NCI-H82 (cell line): ENCODE results near the gene NTM.
A peak's percentile ranks its signal among the peaks of the same experiment; 100 is the strongest.

ENCODE experiments used
- DNase-seq: peaks from one replicate; lab custom pipeline; 2025; lab: John Stamatoyannopoulos, UW

The NTM gene

GRCh38 chr11:131601586-131601985 lies 231.2 kb downstream of the NTM start:
- no peak for DNase-seq

- no peak for DNase-seq
Observed at GRCh38 chr11:131602431-131602830, 232.0 kb downstream of the NTM start.

DNA sequence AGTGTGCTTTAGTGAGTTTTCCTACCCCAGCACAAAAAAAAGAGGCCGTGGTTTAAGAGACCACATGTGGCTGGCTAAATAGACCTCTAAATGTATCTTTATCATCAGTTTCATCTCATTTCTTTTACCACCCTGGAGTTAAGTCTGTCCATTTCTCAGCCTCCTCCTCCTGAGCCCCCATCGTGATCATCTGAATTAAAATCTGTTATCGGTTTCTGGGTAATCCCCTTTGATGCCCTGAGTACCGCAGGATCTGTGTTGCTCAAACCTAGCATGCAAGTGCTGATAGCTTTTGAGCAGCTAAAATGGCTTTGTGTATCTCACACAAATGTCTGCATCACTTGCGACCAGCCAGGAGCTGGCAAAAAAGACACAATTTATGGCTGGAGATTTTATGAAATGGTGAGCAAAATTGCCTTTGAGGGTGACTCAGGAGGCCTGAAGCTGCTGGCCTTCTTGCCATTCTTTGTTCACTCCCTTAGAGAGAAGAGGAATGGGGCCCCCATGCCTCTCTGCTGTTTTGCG lies 236.5 kb downstream of the NTM start:
- peak; percentile 53 for DNase-seq

- no peak for DNase-seq
Observed at GRCh38 chr11:131609337-131609736, 238.9 kb downstream of the NTM start.

DNA sequence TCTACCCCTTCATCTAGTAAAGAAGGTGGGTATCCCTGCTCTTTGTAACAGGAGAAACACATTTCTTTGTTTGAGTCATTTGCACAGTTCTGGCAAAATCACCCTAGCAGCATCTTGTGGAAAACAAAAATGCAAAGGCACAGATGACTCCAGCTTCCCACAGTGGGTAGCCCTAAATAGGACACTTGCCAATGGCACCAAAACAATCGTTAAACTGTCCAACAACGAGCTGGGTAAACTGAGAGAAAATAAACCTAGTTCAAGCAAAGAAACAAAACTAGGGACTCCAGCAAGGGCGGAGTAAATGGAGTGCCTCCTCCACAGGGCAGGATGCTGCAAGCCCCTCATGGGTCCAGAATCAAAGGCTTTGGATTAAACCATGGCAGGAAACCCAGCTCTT lies 239.5 kb downstream of the NTM start:
- no peak for DNase-seq

DNA sequence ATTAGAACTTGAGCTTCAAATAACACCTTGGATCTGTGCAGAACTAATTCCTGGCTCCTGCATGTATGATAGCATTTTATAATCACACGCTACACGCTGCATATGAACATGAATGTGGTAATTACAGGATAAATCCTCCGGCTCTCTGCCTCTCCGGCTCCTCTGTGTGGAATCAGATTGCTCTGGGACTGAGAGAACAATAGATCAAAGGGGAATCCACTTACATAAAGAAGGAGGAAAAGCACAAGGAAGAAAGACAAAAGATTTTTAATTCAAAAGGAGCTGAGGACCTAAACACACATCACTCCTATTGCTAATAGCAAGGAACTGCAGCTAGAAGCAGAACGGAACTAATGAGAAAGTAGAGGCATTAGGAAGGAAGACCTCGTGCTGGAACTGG lies 240.9 kb downstream of the NTM start:
- DNase-seq = no peak

- no peak for DNase-seq
Observed at GRCh38 chr11:131612533-131612932, 242.1 kb downstream of the NTM start.

DNA sequence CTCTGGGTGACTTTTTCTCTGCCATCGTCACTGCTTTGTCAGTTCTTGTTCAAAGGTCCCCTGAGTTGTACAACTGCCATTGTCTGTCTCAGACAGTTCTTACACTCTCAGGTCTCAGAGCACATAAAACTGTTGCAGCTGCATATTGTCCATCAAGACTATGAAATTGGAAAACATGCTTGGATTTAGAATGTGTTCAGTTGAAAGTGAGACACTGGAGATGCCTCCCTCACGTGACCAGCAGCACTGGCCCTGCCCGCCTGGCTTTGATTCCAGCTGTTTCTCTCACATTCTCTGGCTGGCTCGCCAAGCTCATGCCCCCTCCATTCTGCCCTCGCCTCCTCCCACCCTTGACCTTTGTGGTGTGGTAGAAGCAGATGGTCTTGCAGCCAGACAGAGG lies 244.2 kb downstream of the NTM start:
- DNase-seq = no peak

GRCh38 chr11:131615611-131616010 lies 245.2 kb downstream of the NTM start:
- no peak for DNase-seq

DNA sequence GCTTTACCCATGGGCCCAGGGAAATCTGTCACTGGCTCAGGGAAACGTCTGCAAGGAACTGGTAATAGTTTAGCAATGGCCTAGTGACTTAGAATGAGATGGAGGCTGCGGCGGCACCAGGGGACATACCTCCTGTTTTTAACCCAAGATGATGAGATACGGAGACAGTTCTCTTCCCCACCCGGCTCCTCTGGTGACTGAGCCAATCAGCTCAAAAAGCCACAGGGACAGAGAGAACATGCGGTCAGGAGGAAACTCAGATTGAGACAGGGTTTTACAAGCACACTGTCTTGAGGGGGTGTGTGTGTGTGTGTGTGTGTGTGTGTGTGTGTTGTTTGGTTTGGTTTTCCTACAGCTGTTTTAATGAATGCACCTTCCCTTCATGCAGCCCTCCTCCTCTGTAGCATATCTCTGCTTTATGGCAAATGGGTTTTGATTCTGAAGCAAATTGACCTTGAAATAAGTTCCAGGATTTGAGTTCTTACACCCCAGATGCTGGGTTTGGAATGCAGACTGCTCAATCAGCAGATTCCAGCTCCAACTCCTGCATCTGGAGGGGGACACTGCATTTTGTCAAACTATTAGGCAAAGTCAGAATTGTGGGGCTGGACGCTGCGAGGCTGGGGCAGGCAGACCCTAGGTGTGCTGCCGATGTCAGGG lies 246.2 kb downstream of the NTM start:
- no peak for DNase-seq

- DNase-seq = no peak
Observed at GRCh38 chr11:131618201-131618600, 247.8 kb downstream of the NTM start.

- DNase-seq = no peak
Observed at GRCh38 chr11:131622193-131622592, 251.8 kb downstream of the NTM start.

DNA sequence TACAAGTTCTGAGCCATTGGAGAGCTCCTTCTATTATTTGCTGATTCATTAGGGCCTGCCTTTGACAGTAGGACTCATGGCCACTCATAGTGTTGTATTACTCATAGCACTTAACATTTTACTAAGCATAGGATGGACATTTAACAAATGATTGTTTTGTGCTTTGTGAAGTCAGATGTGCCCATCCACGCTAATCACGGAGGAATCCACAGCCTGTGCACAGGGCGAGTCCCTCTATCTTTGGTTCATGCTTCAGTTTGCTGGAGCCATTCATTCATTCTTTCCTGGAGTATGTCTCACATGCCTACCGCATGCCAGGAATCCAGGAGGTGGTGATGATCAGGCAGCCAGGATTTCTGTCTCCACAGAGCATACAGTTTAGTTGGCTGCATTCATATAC lies 254.1 kb downstream of the NTM start:
- DNase-seq = no peak

- no peak for DNase-seq
Observed at GRCh38 chr11:131626788-131627187, 256.4 kb downstream of the NTM start.

GRCh38 chr11:131628739-131629138 lies 258.3 kb downstream of the NTM start:
- no peak for DNase-seq

GRCh38 chr11:131629925-131630540 lies 259.6 kb downstream of the NTM start:
- DNase-seq = peak; percentile 41

DNA sequence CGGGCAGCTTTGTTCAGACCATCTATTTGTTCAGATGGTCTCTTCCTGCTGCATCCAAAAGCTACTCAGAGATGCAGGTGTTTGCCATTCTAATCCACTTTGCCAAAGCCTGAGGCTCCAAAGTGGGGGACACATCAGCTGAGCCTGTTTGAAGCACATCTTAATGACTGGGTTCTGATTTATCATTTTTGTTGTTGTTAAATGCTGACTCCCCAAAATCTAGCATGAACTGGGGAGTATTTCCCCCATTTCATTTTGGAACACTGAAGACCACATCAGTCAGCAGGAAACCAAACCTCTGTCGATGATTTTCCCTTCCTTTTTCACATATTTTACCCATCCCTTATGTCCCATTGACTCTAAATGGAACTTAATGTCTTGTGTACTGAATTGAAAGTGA lies 262.6 kb downstream of the NTM start:
- DNase-seq = peak; percentile 56

DNA sequence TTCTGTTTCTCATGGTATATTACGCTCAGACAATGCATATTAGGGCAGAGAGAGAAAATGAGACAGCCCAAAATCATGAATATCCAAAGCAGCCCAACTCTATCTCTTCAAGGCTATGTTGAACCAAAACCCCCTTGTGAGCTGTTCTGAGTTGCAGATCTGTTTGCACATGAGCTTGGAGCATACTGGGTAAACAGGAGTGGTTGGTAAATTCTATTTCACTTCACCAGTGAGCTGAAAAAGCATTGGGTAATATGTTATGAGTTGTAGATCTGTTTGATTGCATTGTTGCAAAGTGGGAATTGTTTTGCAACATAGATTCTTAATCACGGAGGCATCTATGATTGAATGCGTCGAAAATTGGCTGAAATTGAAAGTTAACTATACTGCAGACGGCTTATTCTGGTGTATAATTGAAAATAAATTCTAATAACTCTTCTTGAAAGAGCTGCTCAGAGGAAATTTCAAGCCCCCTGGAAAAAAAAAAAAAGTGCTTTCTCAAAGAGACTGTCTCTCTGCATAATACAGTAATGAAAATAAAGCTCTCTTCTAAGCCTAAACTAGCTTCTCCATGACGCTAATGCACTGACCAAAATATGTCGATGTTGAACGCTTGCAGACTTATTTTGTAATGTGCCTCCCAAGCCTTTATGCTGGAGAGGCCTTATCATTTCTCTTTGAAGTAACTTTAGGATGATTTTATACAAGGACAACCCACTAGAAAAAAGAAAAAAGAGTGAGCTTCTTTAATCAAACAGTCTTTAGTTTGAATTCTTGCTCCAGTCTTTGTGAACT lies 263.7 kb downstream of the NTM start:
- DNase-seq = no peak

DNA sequence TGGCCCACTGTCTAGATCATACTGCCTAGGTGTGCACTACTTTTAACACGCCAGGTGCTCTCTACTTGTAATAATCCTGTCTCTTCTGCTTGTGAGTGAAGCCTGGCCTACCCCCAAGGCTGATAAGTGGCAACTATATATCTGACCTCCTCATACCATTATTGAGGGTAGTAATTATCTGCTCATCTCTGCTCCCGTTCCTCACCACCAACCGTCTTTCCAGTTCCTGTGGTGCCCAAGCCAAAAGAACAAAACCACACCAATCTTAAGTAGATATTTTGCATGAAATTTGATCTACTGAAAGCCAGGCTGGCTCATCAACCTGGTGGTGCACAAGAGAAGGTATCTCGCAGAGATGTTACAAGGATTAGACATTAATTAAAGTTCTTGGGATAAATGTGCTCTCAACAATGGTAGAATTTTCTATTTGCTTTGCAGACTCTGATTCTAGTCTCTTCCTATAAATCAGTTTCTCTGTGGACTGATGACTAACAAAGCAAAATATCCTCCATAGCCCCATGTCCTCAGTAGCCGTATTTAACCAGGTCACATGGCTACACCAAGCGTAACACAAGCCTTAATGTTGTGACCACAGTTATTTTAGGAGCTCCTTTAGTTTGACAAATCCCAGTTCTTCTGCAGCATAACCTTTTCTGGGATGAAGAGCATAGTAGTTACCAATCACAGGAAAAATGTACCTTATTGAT lies 267.2 kb downstream of the NTM start:
- no peak for DNase-seq

DNA sequence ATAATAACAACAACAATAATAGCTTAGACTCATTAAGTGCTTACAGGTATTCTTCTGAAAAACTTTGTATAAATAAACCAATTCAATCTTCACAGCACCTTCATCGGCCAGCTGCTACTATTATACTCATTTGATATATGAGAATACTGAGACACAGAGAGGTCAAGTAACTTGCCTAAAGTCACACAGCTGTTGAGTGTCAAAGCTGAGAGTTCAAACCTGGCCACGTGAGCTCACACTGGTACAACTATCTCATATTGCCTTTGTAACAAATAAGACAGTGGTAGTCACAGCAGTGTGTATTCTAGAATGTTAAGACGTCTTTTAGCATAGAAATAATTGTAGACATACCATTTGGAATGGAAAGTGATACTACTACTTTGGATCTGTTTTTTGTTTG lies 268.5 kb downstream of the NTM start:
- DNase-seq = no peak

GRCh38 chr11:131640320-131640719 lies 269.9 kb downstream of the NTM start:
- DNase-seq = no peak

DNA sequence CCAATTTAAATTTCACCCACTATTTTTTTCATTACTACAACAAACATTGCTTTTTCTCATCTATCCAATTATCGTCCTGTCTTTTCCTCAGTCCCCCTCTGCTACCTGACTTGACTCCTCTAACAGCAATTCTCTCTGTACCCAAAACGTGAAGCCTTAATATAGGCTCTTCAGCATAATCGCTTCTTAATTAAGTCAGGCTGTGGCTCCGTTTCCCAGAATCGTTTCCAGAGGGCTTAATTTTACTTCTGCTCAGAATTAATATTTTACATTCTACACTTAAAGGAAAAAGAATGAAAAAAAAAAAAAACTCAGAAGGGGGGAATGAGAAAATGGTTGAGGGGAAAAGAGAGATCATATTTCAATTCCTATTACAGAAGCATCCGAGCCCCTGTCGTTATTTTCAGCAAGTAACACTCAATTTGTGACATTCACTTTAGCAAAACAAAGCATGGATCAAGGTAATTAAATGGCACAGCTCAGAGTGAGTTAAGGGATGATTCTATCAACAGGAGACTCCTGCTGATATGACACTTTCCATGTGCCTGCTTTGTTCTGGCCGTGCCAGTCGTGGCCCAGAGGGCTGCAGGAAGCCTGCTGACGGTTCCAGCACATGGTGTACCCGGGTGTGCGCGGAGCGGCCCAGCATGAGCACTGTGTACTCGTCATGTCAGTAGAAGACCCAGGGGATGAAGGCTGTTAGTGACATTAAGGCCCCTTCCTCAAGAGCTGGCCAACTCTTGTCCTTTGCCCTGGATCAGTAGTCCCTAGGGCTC lies 272.5 kb downstream of the NTM start:
- DNase-seq = peak; percentile 66
